ENCODE data around the gene TIMP1. TPM values are rescaled to one million over a fixed set of nuclear protein-coding genes. Genes with fewer than 3 reads are reported as not detected.

TIMP1 gene
- total and polyA plus RNA-seq, 10 of the 15 experiments (the other 5 are each of a cell fraction or from before 2014, with no cell fraction given): 101 to 341 (median 134) TPM

DNA sequence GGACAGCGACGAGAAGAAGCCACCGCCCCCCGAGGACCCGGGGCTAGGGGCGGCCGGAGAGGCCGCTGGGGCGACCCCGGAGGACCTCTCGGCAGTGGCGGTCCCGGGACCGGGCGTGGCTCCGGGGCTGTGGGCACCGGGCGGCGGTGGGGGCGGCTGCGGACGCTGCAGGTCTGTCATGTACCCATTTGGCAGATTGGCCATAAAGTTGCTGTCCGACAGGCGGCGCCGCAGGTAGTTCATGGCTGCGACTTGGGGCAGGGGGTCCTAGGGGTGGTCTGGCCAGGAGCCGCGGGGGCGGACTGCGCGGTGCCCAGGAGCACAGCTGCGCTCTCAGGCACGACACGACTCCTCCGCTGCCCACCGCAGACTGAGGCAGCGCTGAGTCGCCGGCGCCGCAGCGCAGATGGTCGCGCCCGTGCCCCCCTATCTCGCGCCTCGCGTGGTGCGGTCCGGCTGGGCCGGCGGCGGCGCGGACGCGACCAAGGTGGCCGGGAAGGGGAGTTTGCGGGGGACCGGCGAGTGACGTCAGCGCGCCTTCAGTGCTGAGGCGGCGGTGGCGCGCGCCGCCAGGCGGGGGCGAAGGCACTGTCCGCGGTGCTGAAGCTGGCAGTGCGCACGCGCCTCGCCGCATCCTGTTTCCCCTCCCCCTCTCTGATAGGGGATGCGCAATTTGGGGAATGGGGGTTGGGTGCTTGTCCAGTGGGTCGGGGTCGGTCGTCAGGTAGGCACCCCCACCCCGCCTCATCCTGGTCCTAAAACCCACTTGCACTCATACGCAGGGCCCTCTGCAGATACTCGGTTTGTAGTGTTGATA is 37.5 kb downstream of the TIMP1 start, which contains the start of gene SYN1 (continued):
- TF ChIP-seq RCOR1 (conservative IDR thresholded peaks at IDR 0.05; ENCODE audit: low read depth, low read length) (peak; percentile 70; the same call in 1 of the 2 replicates), NR2F1 (conservative IDR thresholded peaks at IDR 0.05) (peak; percentile 55), CREM (IDR thresholded peaks at IDR 0.05; ENCODE audit: low read depth) (peak; percentile 85), RELA (IDR thresholded peaks at IDR 0.05; ENCODE audit: borderline replicate concordance, partially characterized antibody) (peak; percentile 65), EGR1 (IDR thresholded peaks at IDR 0.05; ENCODE audit: borderline replicate concordance in 1 of 2, low read depth in 2 of 2, low read length in 2 of 2) (peak; percentile 65 to 95), FOXK2 (IDR thresholded peaks at IDR 0.05) (peak; percentile 94), FOS (IDR thresholded peaks at IDR 0.05; ENCODE audit: borderline replicate concordance, extremely low read depth, insufficient read length) (no peak), BHLHE40 (IDR thresholded peaks at IDR 0.05; ENCODE audit: borderline replicate concordance in 1 of 2, low read depth in 2 of 2, low read length in 1 of 2) (peak; percentile 92 to 96), BACH1 (IDR thresholded peaks at IDR 0.05; ENCODE audit: borderline replicate concordance) (peak; percentile 64; the same call in 1 of the 2 replicates), SIX5 (IDR thresholded peaks at IDR 0.05; ENCODE audit: low read depth, low read length, severe bottlenecking) (peak; percentile 23)
- TF ChIP-seq, protein P1, sequence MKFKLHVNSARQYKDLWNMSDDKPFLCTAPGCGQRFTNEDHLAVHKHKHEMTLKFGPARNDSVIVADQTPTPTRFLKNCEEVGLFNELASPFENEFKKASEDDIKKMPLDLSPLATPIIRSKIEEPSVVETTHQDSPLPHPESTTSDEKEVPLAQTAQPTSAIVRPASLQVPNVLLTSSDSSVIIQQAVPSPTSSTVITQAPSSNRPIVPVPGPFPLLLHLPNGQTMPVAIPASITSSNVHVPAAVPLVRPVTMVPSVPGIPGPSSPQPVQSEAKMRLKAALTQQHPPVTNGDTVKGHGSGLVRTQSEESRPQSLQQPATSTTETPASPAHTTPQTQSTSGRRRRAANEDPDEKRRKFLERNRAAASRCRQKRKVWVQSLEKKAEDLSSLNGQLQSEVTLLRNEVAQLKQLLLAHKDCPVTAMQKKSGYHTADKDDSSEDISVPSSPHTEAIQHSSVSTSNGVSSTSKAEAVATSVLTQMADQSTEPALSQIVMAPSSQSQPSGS (IDR thresholded peaks at IDR 0.05; ENCODE audit: low read length): peak; percentile 60; the same call in 1 of the 2 replicates

DNA sequence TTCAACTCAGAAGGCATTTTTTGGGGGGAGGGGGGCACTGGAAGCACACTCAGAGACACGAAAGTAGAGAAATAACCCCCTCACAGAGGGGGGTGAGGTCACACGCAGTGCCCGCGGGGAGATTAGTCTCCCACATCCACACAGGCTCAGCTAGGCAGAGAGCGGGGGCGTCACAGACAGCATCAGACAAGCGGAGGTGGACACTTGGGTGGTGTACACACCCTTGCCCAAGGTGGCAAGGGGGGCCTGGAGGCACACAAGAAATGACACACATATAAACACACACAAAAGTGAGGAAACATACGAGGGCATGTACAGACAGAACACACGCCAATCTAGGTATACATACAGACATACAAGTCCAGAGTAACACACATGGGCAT is 38.1 kb downstream of the TIMP1 start:
- Histone ChIP-seq H2AFZ (ENCODE audit: control insufficient read depth, low read depth, low read length) (no peak overlapping the region), H4K20me1 (ENCODE audit: control insufficient read depth, insufficient read depth) (no peaks in the 10 kb centered on the region; the same call in 1 of the 2 replicates), H3K4me2 (ENCODE audit: control insufficient read depth, insufficient read depth) (no peak overlapping the region), H3K4me1 (ENCODE audit: control insufficient read depth, insufficient read depth, low read length) (no peaks in the 10 kb centered on the region), H3K36me3 (ENCODE audit: control insufficient read depth in 2 of 2, insufficient read depth in 2 of 2, low read length in 1 of 2) (no peaks in the 10 kb centered on the region), H3K9ac (ENCODE audit: control insufficient read depth, insufficient read depth, low read length) (no peak overlapping the region), H3K9me3 (replicated peaks; ENCODE audit: control insufficient read depth, insufficient read depth, low read length) (no peaks in the 10 kb centered on the region; the same call in 2 of the 3 replicates), H3K79me2 (ENCODE audit: control insufficient read depth, insufficient read depth, low read length) (no peaks in the 10 kb centered on the region), H3K27me3 (replicated peaks in 1 of 2; ENCODE audit: control insufficient read depth in 2 of 2, insufficient read depth in 2 of 2, low read length in 1 of 2) (no peaks in the 10 kb centered on the region), H3K27ac (ENCODE audit: control insufficient read depth, insufficient read depth) (no peak overlapping the region), H3K4me3 (no peak overlapping the region)
- ChIA-PET POLR2A (no interaction called here), CTCF (no interaction called here), RAD21 (ENCODE audit: unreplicated experiment) (no interaction called here), SMC1A (ENCODE audit: uncharacterized antibody, unreplicated experiment) (no interaction called here)
- in situ Hi-C loops (cut with MboI): no loop called here
- intact Hi-C loops (cut with micrococcal nuclease; ENCODE audit: unreplicated experiment): no loop called here
- no peak for DNase-seq (ENCODE audit: low read depth, low spot score)
- ATAC-seq: no peak
- no peak for FAIRE-seq
- no TSS peak for BruUV-seq (replicated peaks)
- 56% methylated on average over 9 of the region's 9 CpGs for WGBS (ENCODE audit: insufficient coverage, insufficient replicate concordance, low lambda C conversion rate, missing lambda C conversion rate)
- TF ChIP-seq, protein P2, sequence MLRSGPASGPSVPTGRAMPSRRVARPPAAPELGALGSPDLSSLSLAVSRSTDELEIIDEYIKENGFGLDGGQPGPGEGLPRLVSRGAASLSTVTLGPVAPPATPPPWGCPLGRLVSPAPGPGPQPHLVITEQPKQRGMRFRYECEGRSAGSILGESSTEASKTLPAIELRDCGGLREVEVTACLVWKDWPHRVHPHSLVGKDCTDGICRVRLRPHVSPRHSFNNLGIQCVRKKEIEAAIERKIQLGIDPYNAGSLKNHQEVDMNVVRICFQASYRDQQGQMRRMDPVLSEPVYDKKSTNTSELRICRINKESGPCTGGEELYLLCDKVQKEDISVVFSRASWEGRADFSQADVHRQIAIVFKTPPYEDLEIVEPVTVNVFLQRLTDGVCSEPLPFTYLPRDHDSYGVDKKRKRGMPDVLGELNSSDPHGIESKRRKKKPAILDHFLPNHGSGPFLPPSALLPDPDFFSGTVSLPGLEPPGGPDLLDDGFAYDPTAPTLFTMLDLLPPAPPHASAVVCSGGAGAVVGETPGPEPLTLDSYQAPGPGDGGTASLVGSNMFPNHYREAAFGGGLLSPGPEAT (IDR thresholded peaks at IDR 0.05; ENCODE audit: low read depth): no peak
- TF ChIP-seq GABPA (IDR thresholded peaks at IDR 0.05; ENCODE audit: low read depth): no peak
- no peak for TF ChIP-seq DPF2 (IDR thresholded peaks at IDR 0.05)
- no peak for TF ChIP-seq CHD1 (IDR thresholded peaks at IDR 0.05; ENCODE audit: low read depth, low read length)
- TF ChIP-seq, protein P3, sequence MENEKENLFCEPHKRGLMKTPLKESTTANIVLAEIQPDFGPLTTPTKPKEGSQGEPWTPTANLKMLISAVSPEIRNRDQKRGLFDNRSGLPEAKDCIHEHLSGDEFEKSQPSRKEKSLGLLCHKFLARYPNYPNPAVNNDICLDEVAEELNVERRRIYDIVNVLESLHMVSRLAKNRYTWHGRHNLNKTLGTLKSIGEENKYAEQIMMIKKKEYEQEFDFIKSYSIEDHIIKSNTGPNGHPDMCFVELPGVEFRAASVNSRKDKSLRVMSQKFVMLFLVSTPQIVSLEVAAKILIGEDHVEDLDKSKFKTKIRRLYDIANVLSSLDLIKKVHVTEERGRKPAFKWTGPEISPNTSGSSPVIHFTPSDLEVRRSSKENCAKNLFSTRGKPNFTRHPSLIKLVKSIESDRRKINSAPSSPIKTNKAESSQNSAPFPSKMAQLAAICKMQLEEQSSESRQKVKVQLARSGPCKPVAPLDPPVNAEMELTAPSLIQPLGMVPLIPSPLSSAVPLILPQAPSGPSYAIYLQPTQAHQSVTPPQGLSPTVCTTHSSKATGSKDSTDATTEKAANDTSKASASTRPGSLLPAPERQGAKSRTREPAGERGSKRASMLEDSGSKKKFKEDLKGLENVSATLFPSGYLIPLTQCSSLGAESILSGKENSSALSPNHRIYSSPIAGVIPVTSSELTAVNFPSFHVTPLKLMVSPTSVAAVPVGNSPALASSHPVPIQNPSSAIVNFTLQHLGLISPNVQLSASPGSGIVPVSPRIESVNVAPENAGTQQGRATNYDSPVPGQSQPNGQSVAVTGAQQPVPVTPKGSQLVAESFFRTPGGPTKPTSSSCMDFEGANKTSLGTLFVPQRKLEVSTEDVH (IDR thresholded peaks at IDR 0.05; ENCODE audit: low read depth, partially characterized antibody): no peak
- no peak for TF ChIP-seq CREB1 (IDR thresholded peaks at IDR 0.05; ENCODE audit: low read depth)

Measured in GM12878 (cell line).